ENCODE results near the gene NUDT13. TPM values are rescaled to one million over a fixed set of nuclear protein-coding genes. Genes with fewer than 3 reads are reported as not detected.

NUDT13 gene
- total RNA-seq, 2 experiments from 2014 or later, result 0.72 to 0.83 TPM

GRCh38 chr10:73169320-73169719 lies 59.1 kb downstream of the NUDT13 start:
- Mint-ChIP-seq H3K4me1 (ENCODE audit: low read depth) (peaks cover 29% of the 10 kb centered on the region), H3K4me3 (no peak overlapping the region), H3K36me3 (ENCODE audit: low read depth) (peaks cover 9% of the 10 kb centered on the region), H3K27ac (no peak overlapping the region), H3K27me3 (ENCODE audit: low read depth) (no peaks in the 10 kb centered on the region), H3K9me3 (no peaks in the 10 kb centered on the region)
- no peak for DNase-seq
- CTCF ChIA-PET, result interaction anchor here (0.5 to 1.9 kb wide), 4 partner anchors 19 to 765 kb away, joined by 4 to 6 read pairs (median 6); no protein-coding TSS in a partner anchor
- intact Hi-C loops (cut with micrococcal nuclease), result loop anchor here (5.0 to 10.0 kb wide), 4 partner anchors 57 to 812 kb away; partner anchors contain the start of genes MCU and NUDT13

GRCh38 chr10:73172867-73173266 lies 62.6 kb downstream of the NUDT13 start:
- H3K27me3 Mint-ChIP-seq (ENCODE audit: low read depth), result no peaks in the 10 kb centered on the region
- no peak overlapping the region for H3K27ac Mint-ChIP-seq
- no peak for DNase-seq
- intact Hi-C loops (cut with micrococcal nuclease), result no loop called here
- no peak overlapping the region for H3K4me3 Mint-ChIP-seq
- peaks cover 6% of the 10 kb centered on the region for H3K4me1 Mint-ChIP-seq (ENCODE audit: low read depth)
- H3K36me3 Mint-ChIP-seq (ENCODE audit: low read depth), result peaks cover 7% of the 10 kb centered on the region
- no peaks in the 10 kb centered on the region for H3K9me3 Mint-ChIP-seq
- CTCF ChIA-PET, result interaction anchor here (0.6 kb wide), 2 partner anchors 71 to 520 kb away, joined by 3 to 4 read pairs; no protein-coding TSS in a partner anchor

GRCh38 chr10:73174148-73174925 lies 64.1 kb downstream of the NUDT13 start:
- peaks cover under 1% of the 10 kb centered on the region for H3K4me1 Mint-ChIP-seq (ENCODE audit: low read depth)
- H3K27me3 Mint-ChIP-seq (ENCODE audit: low read depth), result no peaks in the 10 kb centered on the region
- no peak overlapping the region for H3K27ac Mint-ChIP-seq
- H3K9me3 Mint-ChIP-seq, result no peaks in the 10 kb centered on the region
- no peak for DNase-seq
- peaks cover 6% of the 10 kb centered on the region for H3K36me3 Mint-ChIP-seq (ENCODE audit: low read depth)
- intact Hi-C loops (cut with micrococcal nuclease), result no loop called here
- CTCF ChIA-PET, result interaction anchor here (0.6 kb wide), 1 partner anchor 316 kb away, joined by 4 read pairs; no protein-coding TSS in a partner anchor
- no peak overlapping the region for H3K4me3 Mint-ChIP-seq

Other genes starting within 250 kb of the NUDT13 start
- gene OIT3, start 216.7 kb upstream of the NUDT13 start, total RNA-seq, result not detected
- not detected for gene PLA2G12B, start 155.6 kb upstream of the NUDT13 start, total RNA-seq
- gene P4HA1, start 13.6 kb upstream of the NUDT13 start, total RNA-seq, result 10 to 100 TPM; 15.3 to 15.9 TPM
- gene ECD, start 57.6 kb downstream of the NUDT13 start, total RNA-seq, result 10 to 100 TPM; 26.5 to 28.1 TPM
- 10 to 100 TPM; 13.3 to 13.7 TPM for gene FAM149B1, start 57.7 kb downstream of the NUDT13 start, total RNA-seq
- gene DNAJC9, start 136.8 kb downstream of the NUDT13 start, total RNA-seq, result 10 to 100 TPM; 55.2 to 57.2 TPM
- gene MRPS16, start 142.2 kb downstream of the NUDT13 start, total RNA-seq, result 100 to 1,000 TPM; 140 to 145 TPM
- under 1 TPM; 0.20 to 0.31 TPM for gene CFAP70, start 248.4 kb downstream of the NUDT13 start, total RNA-seq